Duodenal mucosa (tissue), 2 donors: Measurements from ENCODE around the gene UBTD1.

ENCODE experiments used
- H3K27ac ChIP-seq: one replicate; pipeline ENCODE4 v1.7.0; 2013; ENCODE audit warnings: low read depth, low read length
- H3K27me3 ChIP-seq, 2 donors: one replicate each; pipeline ENCODE4 v1.7.0; 2013; ENCODE audit warnings: low read length in 2 of 2, control low read depth in 1 of 2; ENCODE audit not compliant: insufficient read depth in 2 of 2, control insufficient read depth in 1 of 2
- H3K36me3 ChIP-seq, 2 donors: one replicate each; pipeline ENCODE4 v1.7.0; 2013; ENCODE audit warnings: low read length in 2 of 2, control low read depth in 1 of 2; ENCODE audit not compliant: insufficient read depth in 2 of 2, control insufficient read depth in 1 of 2
- H3K4me1 ChIP-seq, 2 donors: one replicate each; pipeline ENCODE4 v1.7.0; 2013; ENCODE audit warnings: low read length in 2 of 2, control low read depth in 1 of 2; ENCODE audit not compliant: insufficient read depth in 2 of 2, control insufficient read depth in 1 of 2
- H3K4me3 ChIP-seq, 2 donors: one replicate each; pipeline ENCODE4 v1.7.0; 2013; ENCODE audit warnings: low read length in 2 of 2, low read depth in 1 of 2
- H3K9ac ChIP-seq, 2 donors: one replicate each; pipeline ENCODE4 v1.7.0; 2013; ENCODE audit warnings: low read length in 2 of 2, low read depth in 1 of 2
- H3K9me3 ChIP-seq, 2 donors: one replicate each; pipeline ENCODE4 v1.7.0; 2013; ENCODE audit warnings: low read length in 2 of 2, control low read depth in 1 of 2; ENCODE audit not compliant: control insufficient read depth in 1 of 2

UBTD1 gene

DNA sequence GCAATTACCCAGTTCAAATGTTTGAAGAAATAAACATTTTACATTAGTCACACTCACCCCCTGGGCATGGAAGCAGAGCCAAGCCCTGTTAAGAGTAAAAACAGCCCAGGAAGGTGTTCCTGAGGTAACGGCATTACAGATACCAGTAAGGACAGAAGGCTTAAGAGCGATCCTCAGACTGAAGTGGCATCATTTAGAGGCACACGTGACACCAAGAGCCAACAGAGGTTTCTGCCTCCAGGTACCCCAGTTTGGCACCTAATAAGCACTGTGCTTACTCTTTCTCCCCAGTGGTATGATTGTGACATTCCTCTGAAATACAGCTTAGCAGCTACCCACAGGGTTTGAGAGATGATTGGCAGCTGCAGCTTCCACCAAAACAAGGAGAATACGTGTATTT, 17.7 kb upstream of the UBTD1 start:
- Histone ChIP-seq H3K9ac (no peak overlapping the region), H3K36me3 (peaks cover 45 to 54% of the 10 kb centered on the region in 2 donors), H3K9me3 (no peaks in the 10 kb centered on the region), H3K4me3 (no peak overlapping the region), H3K27ac (no peak overlapping the region), H3K4me1 (no peaks in the 10 kb centered on the region), H3K27me3 (no peaks in the 10 kb centered on the region)

DNA sequence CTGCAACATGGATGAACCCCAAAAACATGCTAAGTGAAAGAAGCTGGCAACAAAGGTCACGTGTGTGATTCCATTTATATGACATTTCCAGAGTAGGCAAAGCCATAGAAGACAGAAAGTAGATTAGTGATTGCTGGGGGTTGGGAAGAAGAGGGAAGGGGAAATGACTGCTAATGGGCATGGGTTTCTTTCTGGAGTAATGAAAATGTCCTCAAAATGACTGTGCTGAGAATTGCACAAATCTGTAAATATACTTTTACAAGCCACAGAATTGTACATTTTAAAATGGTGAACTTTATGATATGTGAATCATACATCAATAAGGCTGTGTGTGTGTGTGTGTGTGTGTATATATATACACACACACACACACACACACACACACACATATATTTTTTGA, 16.3 kb upstream of the UBTD1 start:
- Histone ChIP-seq H3K4me1 (no peaks in the 10 kb centered on the region), H3K27me3 (no peaks in the 10 kb centered on the region), H3K27ac (no peak overlapping the region), H3K9me3 (no peaks in the 10 kb centered on the region), H3K36me3 (peaks cover 33 to 42% of the 10 kb centered on the region in 2 donors), H3K4me3 (no peak overlapping the region), H3K9ac (no peak overlapping the region)

GRCh38 chr10:97483506-97483905, 15.2 kb upstream of the UBTD1 start:
- H3K9ac ChIP-seq, result no peak overlapping the region
- no peaks in the 10 kb centered on the region for H3K9me3 ChIP-seq
- H3K4me1 ChIP-seq, result no peaks in the 10 kb centered on the region
- no peak overlapping the region for H3K4me3 ChIP-seq
- no peaks in the 10 kb centered on the region for H3K27me3 ChIP-seq
- H3K27ac ChIP-seq, result no peak overlapping the region
- peaks cover 23 to 30% of the 10 kb centered on the region in 2 donors for H3K36me3 ChIP-seq

GRCh38 chr10:97483921-97484320, 14.8 kb upstream of the UBTD1 start:
- Histone ChIP-seq H3K9me3 (no peaks in the 10 kb centered on the region), H3K27ac (no peak overlapping the region), H3K9ac (no peak overlapping the region), H3K4me1 (no peaks in the 10 kb centered on the region), H3K4me3 (no peak overlapping the region), H3K36me3 (peaks cover 23 to 28% of the 10 kb centered on the region in 2 donors), H3K27me3 (no peaks in the 10 kb centered on the region)

DNA sequence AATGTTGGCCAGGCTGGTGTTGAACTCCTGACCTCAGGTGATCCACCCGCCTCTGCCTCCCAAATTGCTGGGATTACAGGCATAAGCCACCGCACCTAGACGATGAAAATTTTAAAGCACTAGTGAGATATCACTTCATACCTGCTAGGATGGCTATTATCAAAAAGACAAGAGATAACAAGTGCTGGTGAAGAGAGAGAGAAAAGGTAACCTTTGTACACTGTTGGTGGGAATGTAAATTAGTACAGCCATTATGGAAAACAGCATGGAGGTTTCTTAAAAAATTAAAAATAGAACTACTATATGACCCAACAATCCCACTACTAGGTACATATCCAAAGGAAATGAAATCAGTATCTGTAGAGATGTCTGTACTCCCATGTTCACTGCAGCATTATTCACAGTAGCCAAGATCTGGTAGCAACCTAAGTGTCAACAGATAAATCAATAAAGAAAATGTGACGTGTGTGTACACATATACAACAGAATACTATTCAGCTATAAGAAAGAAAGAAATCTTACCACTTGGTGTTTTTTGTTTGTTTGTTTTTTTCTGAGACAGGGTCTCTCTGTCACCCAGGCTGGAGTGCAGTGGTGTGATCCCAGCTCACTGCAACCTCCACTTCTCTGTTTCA, 13.0 kb upstream of the UBTD1 start:
- no peak overlapping the region for H3K4me3 ChIP-seq
- H3K4me1 ChIP-seq, result peaks cover 0 to 1% of the 10 kb centered on the region in 2 donors
- no peak overlapping the region for H3K27ac ChIP-seq
- no peak overlapping the region for H3K9ac ChIP-seq
- H3K27me3 ChIP-seq, result no peaks in the 10 kb centered on the region
- H3K36me3 ChIP-seq, result peaks cover 13 to 18% of the 10 kb centered on the region in 2 donors
- no peaks in the 10 kb centered on the region for H3K9me3 ChIP-seq

- H3K9me3 ChIP-seq, result no peaks in the 10 kb centered on the region
- H3K4me3 ChIP-seq, result no peak overlapping the region
- H3K27me3 ChIP-seq, result no peaks in the 10 kb centered on the region
- H3K27ac ChIP-seq, result no peak overlapping the region
- H3K36me3 ChIP-seq, result peaks cover 0 to 5% of the 10 kb centered on the region in 2 donors
- no peak overlapping the region for H3K9ac ChIP-seq
- H3K4me1 ChIP-seq, result peaks cover 6 to 12% of the 10 kb centered on the region in 2 donors
These were observed 8.1 kb upstream of the UBTD1 start for GRCh38 chr10:97490592-97490991.

GRCh38 chr10:97494151-97494550, 4.6 kb upstream of the UBTD1 start:
- Histone ChIP-seq H3K4me3 (no peak overlapping the region), H3K9me3 (no peaks in the 10 kb centered on the region), H3K27me3 (no peaks in the 10 kb centered on the region), H3K4me1 (peaks cover 9 to 27% of the 10 kb centered on the region in 2 donors), H3K9ac (no peak overlapping the region), H3K36me3 (no peaks in the 10 kb centered on the region), H3K27ac (no peak overlapping the region)

DNA sequence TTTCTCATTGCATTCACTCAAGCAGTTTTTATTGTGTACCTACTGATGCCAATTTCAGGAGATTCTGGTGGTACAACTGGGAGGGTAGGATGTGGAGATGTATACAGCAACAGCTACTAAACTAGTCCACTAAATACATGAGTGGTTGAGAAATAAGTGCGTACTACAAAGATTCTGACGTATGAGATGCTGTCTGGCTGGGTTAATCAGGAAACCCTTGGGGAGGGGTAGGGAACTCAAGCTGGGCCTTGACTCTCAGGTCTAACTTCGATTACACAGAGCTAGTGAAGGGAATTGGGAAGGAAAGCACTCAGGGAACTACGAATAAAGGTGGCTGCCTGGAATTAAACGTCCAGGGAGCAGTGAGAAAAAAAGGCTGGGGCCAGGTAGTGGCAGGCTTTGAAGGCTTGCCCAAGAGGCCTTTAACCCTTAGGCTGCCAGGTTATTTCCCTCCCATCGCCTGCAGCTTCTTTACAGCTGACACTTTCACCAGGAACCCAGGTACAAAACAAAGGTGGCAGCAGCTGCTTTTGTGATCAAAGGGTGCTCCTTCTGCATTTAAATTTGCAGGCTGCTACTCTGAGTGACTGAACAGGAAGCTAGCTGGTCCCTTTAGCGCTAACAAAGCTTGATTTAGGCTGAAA, 3.7 kb upstream of the UBTD1 start:
- H3K4me1 ChIP-seq, result peaks cover 13 to 32% of the 10 kb centered on the region in 2 donors
- H3K4me3 ChIP-seq, result no peak overlapping the region
- no peak overlapping the region for H3K27ac ChIP-seq
- H3K36me3 ChIP-seq, result no peaks in the 10 kb centered on the region
- no peaks in the 10 kb centered on the region for H3K9me3 ChIP-seq
- peaks cover 2 to 5% of the 10 kb centered on the region in 2 donors for H3K27me3 ChIP-seq
- H3K9ac ChIP-seq, result no peak overlapping the region

GRCh38 chr10:97497572-97498075, 1.1 kb upstream of the UBTD1 start:
- peaks cover 12 to 13% of the 10 kb centered on the region in 2 donors for H3K27me3 ChIP-seq
- peak overlapping the region; percentile 74 to 90 for H3K9ac ChIP-seq
- peak overlapping the region; percentile 98 to 99 for H3K4me3 ChIP-seq
- no peaks in the 10 kb centered on the region for H3K9me3 ChIP-seq
- peaks cover 16 to 32% of the 10 kb centered on the region in 2 donors for H3K4me1 ChIP-seq
- H3K36me3 ChIP-seq, result no peaks in the 10 kb centered on the region
- H3K27ac ChIP-seq, result peak overlapping the region; percentile 79

DNA sequence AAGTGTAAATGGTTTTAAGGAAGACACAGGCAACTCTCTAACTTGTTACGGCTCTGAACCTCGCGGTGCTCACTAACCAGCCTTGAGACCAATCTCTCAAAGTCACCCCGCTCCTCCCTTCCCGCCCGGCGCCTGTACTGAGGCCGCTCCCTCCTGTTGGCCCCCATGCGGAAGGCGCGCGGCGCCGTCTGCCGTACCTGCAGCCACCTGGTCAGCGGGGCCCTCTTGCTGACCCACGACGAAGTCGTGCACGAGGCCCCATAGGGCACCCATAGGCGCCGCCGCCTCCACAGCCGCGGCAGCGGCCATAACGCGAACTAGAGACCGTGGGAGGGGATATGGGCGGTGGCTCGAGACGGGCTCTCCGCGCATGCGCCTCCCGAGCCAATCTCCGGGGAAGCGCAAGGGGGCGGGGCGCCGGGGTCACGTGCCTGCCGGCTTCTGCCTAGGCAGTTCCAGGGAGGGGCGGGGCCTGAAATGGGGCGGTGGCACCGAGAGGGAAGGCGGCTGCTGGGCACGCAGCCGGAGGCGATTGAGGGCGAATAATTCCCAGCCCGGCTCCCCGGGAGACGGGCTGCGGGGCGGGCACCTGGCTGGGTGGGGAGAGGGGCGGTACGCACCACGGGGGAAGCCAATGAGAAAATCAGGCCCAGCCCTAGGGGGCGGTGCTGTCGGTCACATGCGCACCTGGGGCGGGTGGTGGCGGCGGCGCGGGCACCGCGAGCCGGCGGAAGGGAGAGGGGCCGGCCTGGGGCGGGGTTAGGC, 466 bp upstream of the UBTD1 start, which contains the start of gene MMS19:
MMS19 (minus strand) TSS at position 347 of the 765 bp plus-strand sequence; CDS start at position 309, 38 bp downstream.
- Histone ChIP-seq H3K27me3 (peaks cover 12 to 13% of the 10 kb centered on the region in 2 donors), H3K27ac (peak within 1 kb of the TSS; percentile 90), H3K36me3 (no peaks in the 10 kb centered on the region), H3K4me3 (peak within 1 kb of the TSS; percentile 98 to 99), H3K9ac (peak within 1 kb of the TSS; percentile 74 to 90), H3K4me1 (peaks cover 16 to 32% of the 10 kb centered on the region in 2 donors), H3K9me3 (no peaks in the 10 kb centered on the region)
